SK-MEL-5 (cell line): ENCODE measurements around the gene TC2N. TPM values are rescaled to one million over a fixed set of nuclear protein-coding genes. Genes with fewer than 3 reads are reported as not detected.
"Not testable (repeated sequence)": the region's sequence is repeated elsewhere in the genome, so short reads cannot be mapped to it uniquely, and the experiment has no call there.

Experiments
- DNase-seq: peaks from one replicate; pipeline ENCODE4 v3.0.0-alpha.2; 2016; ENCODE audit warnings: low read depth, low spot score
- in situ Hi-C: cut with HindIII; loops from 2 replicates; pipeline ENCODE4 v1.10.0; 2016; ENCODE audit warnings: low sequenced_read_pairs, high pct_unique_total_duplicates, low pct_unique_long_range_greater_than_20kb
- total RNA-seq: library from RNA; depleted of rRNA; stranded (reverse); fragments of >200 nt; shearing (Covaris generic); gene quantifications from 2 replicates; pipeline ENCODE4 v1.2.3, GENCODE V29; 2014

Gene TC2N
- total RNA-seq, 1 experiment from 2014 or later: 5.9 TPM

- in situ Hi-C loops: no loop called here
- DNase-seq: no peak
These were observed 18.8 kb downstream of the TC2N start for GRCh38 chr14:91848504-91849001.

- in situ Hi-C loops: no loop called here
- DNase-seq: no peak
These were observed 19.6 kb downstream of the TC2N start for GRCh38 chr14:91847693-91848092.

- no peak for DNase-seq
- in situ Hi-C loops: no loop called here
These were observed 21.7 kb downstream of the TC2N start for GRCh38 chr14:91845652-91846051.

GRCh38 chr14:91845056-91845455, 22.3 kb downstream of the TC2N start:
- in situ Hi-C loops, DNase-seq: not testable (repeated sequence)

GRCh38 chr14:91844029-91844428, 23.3 kb downstream of the TC2N start:
- DNase-seq: no peak
- in situ Hi-C loops: no loop called here

- DNase-seq: no peak
- in situ Hi-C loops: no loop called here
These were observed 23.9 kb downstream of the TC2N start for GRCh38 chr14:91843437-91843836.

- in situ Hi-C loops: no loop called here
- no peak for DNase-seq
These were observed 26.3 kb downstream of the TC2N start for GRCh38 chr14:91841065-91841464.

- DNase-seq: no peak
- in situ Hi-C loops: no loop called here
These were observed 27.6 kb downstream of the TC2N start for GRCh38 chr14:91839749-91840148.

GRCh38 chr14:91837076-91837475, 30.3 kb downstream of the TC2N start:
- DNase-seq: no peak
- in situ Hi-C loops: no loop called here

- in situ Hi-C loops: no loop called here
- peak; percentile 73 for DNase-seq
These were observed 31.2 kb downstream of the TC2N start for GRCh38 chr14:91835920-91836843.

GRCh38 chr14:91835197-91835919, 32.0 kb downstream of the TC2N start:
- in situ Hi-C loops: no loop called here

GRCh38 chr14:91834571-91834970, 32.8 kb downstream of the TC2N start:
- in situ Hi-C loops: no loop called here
- no peak for DNase-seq

More at GRCh38 chr14:91835197-91835919, 32.0 kb downstream of the TC2N start:
- no peak for DNase-seq

- in situ Hi-C loops: no loop called here
- no peak for DNase-seq
These were observed 36.0 kb downstream of the TC2N start for GRCh38 chr14:91831337-91831736.

- in situ Hi-C loops: no loop called here
- DNase-seq: no peak
These were observed 36.6 kb downstream of the TC2N start for GRCh38 chr14:91830777-91831176.

GRCh38 chr14:91829511-91829910, 37.8 kb downstream of the TC2N start:
- DNase-seq: no peak
- in situ Hi-C loops: no loop called here

GRCh38 chr14:91827746-91828145, 39.6 kb downstream of the TC2N start:
- no peak for DNase-seq
- in situ Hi-C loops: no loop called here

GRCh38 chr14:91817566-91818325, 49.6 kb downstream of the TC2N start:
- in situ Hi-C loops: no loop called here
- DNase-seq: no peak

- DNase-seq: no peak
- in situ Hi-C loops: no loop called here
These were observed 53.0 kb downstream of the TC2N start for GRCh38 chr14:91814317-91814716.
